22Rv1 (cell line): ENCODE results near the gene GPC6.

Experiments used
- ZFX ChIP-seq: fragments of 450-650 bp; IDR thresholded peaks from 2 replicates; pipeline ENCODE4 v1.6.1; 2017; ENCODE audit warnings: antibody characterized with exemption, borderline replicate concordance
- TF ChIP-seq, protein P1 (sequence below): fragments of 450-650 bp; IDR thresholded peaks from 2 replicates; pipeline ENCODE4 v1.5.1; 2017; ENCODE audit warnings: mild to moderate bottlenecking

GRCh38 chr13:93628136-93628797 lies 401.7 kb downstream of the GPC6 start:
- no peak for TF ChIP-seq ZFX
- TF ChIP-seq, protein P1, sequence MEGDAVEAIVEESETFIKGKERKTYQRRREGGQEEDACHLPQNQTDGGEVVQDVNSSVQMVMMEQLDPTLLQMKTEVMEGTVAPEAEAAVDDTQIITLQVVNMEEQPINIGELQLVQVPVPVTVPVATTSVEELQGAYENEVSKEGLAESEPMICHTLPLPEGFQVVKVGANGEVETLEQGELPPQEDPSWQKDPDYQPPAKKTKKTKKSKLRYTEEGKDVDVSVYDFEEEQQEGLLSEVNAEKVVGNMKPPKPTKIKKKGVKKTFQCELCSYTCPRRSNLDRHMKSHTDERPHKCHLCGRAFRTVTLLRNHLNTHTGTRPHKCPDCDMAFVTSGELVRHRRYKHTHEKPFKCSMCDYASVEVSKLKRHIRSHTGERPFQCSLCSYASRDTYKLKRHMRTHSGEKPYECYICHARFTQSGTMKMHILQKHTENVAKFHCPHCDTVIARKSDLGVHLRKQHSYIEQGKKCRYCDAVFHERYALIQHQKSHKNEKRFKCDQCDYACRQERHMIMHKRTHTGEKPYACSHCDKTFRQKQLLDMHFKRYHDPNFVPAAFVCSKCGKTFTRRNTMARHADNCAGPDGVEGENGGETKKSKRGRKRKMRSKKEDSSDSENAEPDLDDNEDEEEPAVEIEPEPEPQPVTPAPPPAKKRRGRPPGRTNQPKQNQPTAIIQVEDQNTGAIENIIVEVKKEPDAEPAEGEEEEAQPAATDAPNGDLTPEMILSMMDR = no peak
